GM12892 (cell line): ENCODE data around the gene IFI16.

Experiments used
- DNase-seq: peaks from one replicate; pipeline ENCODE4 v3.0.0; 2011; ENCODE audit not compliant: insufficient read length
- FAIRE-seq: peaks from 2 replicates; lab custom pipeline; 2011; peaks lifted over from hg19 to GRCh38; lab: Jason Lieb, UNC
- POLR2A ChIP-seq: IDR thresholded peaks from 2 replicates; pipeline ENCODE4 v1.6.1; 2011; ENCODE audit warnings: low read depth, low read length, control low read depth
- POLR2AphosphoS5 ChIP-seq: IDR thresholded peaks from 2 replicates; pipeline ENCODE4 v1.6.1; 2011; ENCODE audit warnings: low read depth, low read length, control low read depth
- TAF1 ChIP-seq: IDR thresholded peaks from 2 replicates; pipeline ENCODE4 v1.6.1; 2011; ENCODE audit warnings: low read depth, mild to moderate bottlenecking, control low read depth, low read length, borderline replicate concordance

The IFI16 gene

GRCh38 chr1:159071970-159072582, 62.4 kb downstream of the IFI16 start:
- DNase-seq (no peak), FAIRE-seq (peak; percentile 54)
- no peak for TF ChIP-seq POLR2AphosphoS5
- no peak for TF ChIP-seq POLR2A
- no peak for TF ChIP-seq TAF1

- DNase-seq (peak; percentile 32), FAIRE-seq (no peak)
- TF ChIP-seq POLR2A (peak; percentile 82), POLR2AphosphoS5 (peak; percentile 74), TAF1 (peak; percentile 41; the same call in 1 of the 2 replicates)
These were observed 66.9 kb downstream of the IFI16 start, which contains the start of gene AIM2 for GRCh38 chr1:159076438-159077119. Gene AIM2 (minus strand): TSS chr1:159076766. CDS start chr1:159073499, 3,267 bp downstream.

GRCh38 chr1:159077120-159077961, 67.6 kb downstream of the IFI16 start:
- FAIRE-seq = peak; percentile 100
- DNase-seq = no peak
- TF ChIP-seq TAF1 (no peak), POLR2A (no peak), POLR2AphosphoS5 (peak; percentile 55; the same call in 1 of the 2 replicates)

GRCh38 chr1:159079525-159079924, 69.8 kb downstream of the IFI16 start:
- TF ChIP-seq POLR2A (no peak), POLR2AphosphoS5 (no peak), TAF1 (no peak)
- DNase-seq = no peak
- FAIRE-seq = peak; percentile 74

- TF ChIP-seq POLR2A = no peak
- TF ChIP-seq TAF1 = no peak
- TF ChIP-seq POLR2AphosphoS5 = no peak
- DNase-seq (no peak), FAIRE-seq (no peak)
These were observed 71.9 kb downstream of the IFI16 start for GRCh38 chr1:159081626-159082025.

GRCh38 chr1:159083013-159083412, 73.3 kb downstream of the IFI16 start:
- no peak for TF ChIP-seq TAF1
- TF ChIP-seq POLR2AphosphoS5 = no peak
- no peak for TF ChIP-seq POLR2A
- FAIRE-seq = no peak

GRCh38 chr1:159084152-159084551, 74.4 kb downstream of the IFI16 start:
- FAIRE-seq (no peak), DNase-seq (no peak)
- TF ChIP-seq POLR2AphosphoS5 = no peak
- no peak for TF ChIP-seq TAF1
- no peak for TF ChIP-seq POLR2A

More at GRCh38 chr1:159083013-159083412, 73.3 kb downstream of the IFI16 start:
- no peak for DNase-seq

GRCh38 chr1:159084867-159085266, 75.2 kb downstream of the IFI16 start:
- FAIRE-seq (no peak), DNase-seq (no peak)
- no peak for TF ChIP-seq POLR2A
- TF ChIP-seq TAF1 = no peak
- TF ChIP-seq POLR2AphosphoS5 = no peak

- DNase-seq = no peak
- FAIRE-seq = no peak
These were observed 78.3 kb downstream of the IFI16 start for GRCh38 chr1:159088050-159088449.

GRCh38 chr1:159088546-159089183, 79.0 kb downstream of the IFI16 start:
- DNase-seq (no peak), FAIRE-seq (peak; percentile 21)
- TF ChIP-seq TAF1 (no peak), POLR2A (no peak), POLR2AphosphoS5 (no peak)

More at GRCh38 chr1:159088050-159088449, 78.3 kb downstream of the IFI16 start:
- no peak for TF ChIP-seq POLR2A
- no peak for TF ChIP-seq POLR2AphosphoS5
- no peak for TF ChIP-seq TAF1
